Testis (tissue), 2 donors: ENCODE measurements around the gene MAPRE3.

Source experiments
- CTCF ChIP-seq, 3 experiments: fragments of 450-650 bp in 2 of 3; fragments of 200-600 bp in 1 of 3; sonication (generic) in 1 of 3; IDR thresholded peaks; one replicate each; pipeline ENCODE4 v1.5.1; 2016 to 2019; ENCODE audit warnings: antibody characterized with exemption in 3 of 3, mild to moderate bottlenecking in 2 of 3, moderate library complexity in 1 of 3
- POLR2A ChIP-seq: fragments of 450-650 bp; IDR thresholded peaks from one replicate; pipeline ENCODE4 v1.6.1; 2017; ENCODE audit warnings: antibody characterized with exemption, mild to moderate bottlenecking, moderate library complexity

- TF ChIP-seq CTCF (IDR thresholded peaks at IDR 0.05) (no peak), POLR2A (no peak)
These were observed at the start of gene MAPRE3 for GRCh38 chr2:26970244-26970927.
